HS-27A (cell line): Measurements from ENCODE around the gene ZFP36L2.
A peak's percentile ranks its signal among the peaks of the same experiment; 100 is the strongest.

Experiments used
- DNase-seq: peaks from one replicate; pipeline ENCODE4 v3.0.0-alpha.2; 2012; ENCODE audit warnings: low read depth, missing footprints

The ZFP36L2 gene, protein sequence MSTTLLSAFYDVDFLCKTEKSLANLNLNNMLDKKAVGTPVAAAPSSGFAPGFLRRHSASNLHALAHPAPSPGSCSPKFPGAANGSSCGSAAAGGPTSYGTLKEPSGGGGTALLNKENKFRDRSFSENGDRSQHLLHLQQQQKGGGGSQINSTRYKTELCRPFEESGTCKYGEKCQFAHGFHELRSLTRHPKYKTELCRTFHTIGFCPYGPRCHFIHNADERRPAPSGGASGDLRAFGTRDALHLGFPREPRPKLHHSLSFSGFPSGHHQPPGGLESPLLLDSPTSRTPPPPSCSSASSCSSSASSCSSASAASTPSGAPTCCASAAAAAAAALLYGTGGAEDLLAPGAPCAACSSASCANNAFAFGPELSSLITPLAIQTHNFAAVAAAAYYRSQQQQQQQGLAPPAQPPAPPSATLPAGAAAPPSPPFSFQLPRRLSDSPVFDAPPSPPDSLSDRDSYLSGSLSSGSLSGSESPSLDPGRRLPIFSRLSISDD

DNA sequence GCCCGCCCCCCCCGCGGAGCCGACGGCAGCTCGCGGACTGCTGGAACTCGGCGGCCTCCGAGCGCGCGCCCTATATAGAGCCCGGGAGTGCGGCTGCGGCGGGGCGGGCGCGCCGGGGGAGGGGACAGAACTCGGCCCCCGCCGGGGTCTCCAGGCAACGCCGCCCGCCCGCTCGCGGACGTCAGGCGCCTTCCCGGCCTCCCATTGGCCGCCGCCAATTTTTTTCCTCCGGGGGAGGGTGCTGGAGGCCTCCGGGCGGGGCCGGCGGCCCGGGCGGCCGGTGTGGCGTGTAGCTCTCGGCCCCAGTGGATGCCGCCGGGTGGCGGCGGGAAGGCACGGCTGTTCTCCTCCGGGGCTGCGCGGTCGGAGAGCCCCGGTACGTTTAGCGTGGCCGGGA lies at the start of gene ZFP36L2:
TSS of gene ZFP36L2 (minus strand) at position 49 of the 397 bp plus-strand sequence. CDS start 291 bp downstream, outside the sequence.
- DNase-seq = no peak

DNA sequence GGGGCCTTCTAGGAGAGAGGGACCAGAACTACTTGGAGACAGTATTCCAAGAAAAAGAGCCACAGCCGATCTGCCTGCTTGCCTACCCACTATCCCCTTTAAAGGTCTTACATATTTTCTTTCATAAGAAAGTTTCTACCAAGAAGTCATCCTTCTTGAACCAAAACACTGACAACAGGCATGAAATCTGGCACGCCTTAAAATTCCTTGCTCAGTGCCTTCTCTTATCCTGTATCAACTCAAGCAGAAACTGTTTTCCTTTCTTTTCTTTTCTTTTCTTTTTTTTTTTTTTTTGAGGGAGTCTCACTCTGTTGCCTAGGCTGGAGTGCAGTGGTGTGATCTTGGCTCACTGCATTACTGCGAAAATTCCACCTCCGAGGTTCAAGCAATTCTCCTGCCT lies 48.3 kb upstream of the ZFP36L2 start:
- no peak for DNase-seq

- DNase-seq = no peak
Measured at GRCh38 chr2:43274055-43274454, 47.6 kb upstream of the ZFP36L2 start.

DNA sequence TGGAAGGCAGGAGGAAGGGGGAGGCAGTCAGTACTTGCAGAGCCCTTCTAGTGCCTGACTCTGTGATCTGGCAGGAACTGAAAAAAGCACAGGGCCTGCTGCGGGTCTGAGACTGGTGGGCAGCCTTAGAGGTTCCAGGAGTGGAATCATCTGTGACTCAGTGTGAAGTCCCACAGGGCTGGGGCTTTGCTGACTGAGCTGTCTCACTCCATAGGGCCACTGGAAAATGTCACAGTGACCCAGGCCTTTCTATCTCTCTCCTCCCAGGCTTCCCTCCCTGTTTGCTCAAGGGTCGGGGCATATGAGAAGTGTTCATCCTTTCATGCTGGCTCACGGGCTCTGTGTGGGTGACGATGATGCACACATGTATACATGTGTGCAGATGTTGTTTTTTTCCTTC lies 47.1 kb upstream of the ZFP36L2 start:
- no peak for DNase-seq

DNA sequence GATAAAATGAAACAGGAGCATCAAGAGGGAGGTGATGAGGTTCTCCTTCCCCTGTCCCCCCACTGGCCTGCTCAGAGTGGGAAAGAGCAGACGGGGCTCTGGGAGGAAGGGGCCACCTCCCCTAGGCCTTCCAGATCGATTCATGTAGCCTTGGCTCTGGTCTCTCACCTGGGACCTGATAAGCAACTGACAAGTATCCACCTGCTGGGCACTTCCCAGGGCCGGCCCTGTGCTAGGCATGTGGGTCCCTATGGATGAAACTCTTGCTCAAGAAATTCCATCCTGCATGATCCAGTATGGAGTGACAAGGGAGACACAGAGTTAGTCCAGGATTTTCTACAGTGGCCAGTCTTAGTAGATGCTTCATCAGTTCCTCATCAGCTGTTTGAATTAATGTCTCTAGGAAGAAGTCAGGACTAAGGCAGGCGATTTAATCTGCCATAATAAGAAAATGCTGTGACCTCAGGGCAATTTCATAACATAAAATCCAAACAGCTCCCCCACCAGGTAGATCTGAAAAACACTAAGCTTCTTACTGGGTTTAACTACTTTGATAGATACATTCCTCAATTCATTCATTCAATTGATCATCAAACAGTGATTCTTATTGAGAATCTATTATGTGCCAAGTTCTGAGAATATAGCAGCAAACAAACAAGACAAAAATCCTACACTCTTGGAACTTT lies 44.7 kb upstream of the ZFP36L2 start:
- DNase-seq = no peak

DNA sequence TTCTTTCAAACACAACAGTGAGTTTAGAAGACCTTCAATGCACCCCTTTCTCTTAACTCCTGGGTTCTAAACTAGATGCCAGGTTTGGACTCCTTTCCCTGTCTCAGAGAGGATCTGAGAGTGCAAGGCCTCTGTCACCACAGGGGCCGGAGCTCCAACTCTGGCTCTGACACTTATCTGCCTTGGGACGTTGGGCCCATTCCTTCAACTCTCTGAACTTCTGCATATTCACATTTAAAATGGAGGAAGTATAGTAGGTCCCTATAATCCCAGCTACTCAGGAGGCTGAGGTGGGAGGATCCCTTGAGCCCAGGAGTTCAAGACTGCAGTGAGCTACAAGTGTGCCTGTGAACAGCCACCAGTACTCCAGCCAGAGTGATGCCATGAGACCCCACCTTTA lies 44.1 kb upstream of the ZFP36L2 start:
- DNase-seq = no peak

- no peak for DNase-seq
Measured at GRCh38 chr2:43269706-43270105, 43.3 kb upstream of the ZFP36L2 start.

- DNase-seq = peak; percentile 87
Measured at GRCh38 chr2:43269074-43269572, 42.7 kb upstream of the ZFP36L2 start.

- DNase-seq = no peak
Measured at GRCh38 chr2:43268066-43268953, 41.9 kb upstream of the ZFP36L2 start.

GRCh38 chr2:43267381-43267780 lies 41.0 kb upstream of the ZFP36L2 start:
- DNase-seq = no peak

DNA sequence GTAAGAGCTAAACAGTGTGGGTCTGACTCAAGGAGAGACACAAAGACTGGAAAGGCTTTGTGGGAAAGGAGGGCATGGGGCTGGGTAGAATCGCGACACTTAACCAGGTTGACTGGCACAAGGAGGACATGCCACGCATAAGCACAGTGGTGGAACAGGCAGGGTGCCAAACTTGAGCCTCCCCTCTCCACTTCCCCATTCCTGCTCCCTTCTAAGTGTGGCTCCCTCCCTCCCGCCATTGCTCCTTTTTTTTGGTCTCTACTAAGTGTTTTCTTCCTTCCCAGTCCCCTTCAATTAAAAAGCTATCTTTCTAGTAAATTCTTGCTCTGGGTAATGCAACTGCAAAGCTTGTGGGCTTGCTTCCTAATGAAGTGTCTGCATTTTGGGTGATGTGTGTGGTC lies 40.3 kb upstream of the ZFP36L2 start:
- no peak for DNase-seq

GRCh38 chr2:43265421-43265820 lies 39.0 kb upstream of the ZFP36L2 start:
- no peak for DNase-seq

DNA sequence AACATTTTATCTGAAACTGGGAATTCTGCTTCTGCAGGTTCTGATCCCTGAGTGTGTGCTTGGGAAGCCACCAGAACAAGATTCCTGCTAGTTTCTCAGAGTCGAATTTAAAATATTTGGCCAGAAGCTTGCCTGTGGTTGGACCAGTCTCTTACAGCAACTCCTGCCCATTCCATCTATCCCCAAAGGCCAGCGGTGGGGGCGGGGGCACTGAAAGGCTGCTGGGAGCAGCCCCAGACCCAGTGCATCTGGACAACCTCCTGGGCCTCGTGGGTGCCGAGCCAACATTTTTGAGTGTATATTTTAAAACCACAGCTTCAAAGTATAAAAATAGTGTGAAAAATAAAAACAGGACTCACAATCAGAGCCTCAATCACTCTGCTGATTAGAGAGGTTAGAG lies 38.6 kb upstream of the ZFP36L2 start:
- DNase-seq = no peak

DNA sequence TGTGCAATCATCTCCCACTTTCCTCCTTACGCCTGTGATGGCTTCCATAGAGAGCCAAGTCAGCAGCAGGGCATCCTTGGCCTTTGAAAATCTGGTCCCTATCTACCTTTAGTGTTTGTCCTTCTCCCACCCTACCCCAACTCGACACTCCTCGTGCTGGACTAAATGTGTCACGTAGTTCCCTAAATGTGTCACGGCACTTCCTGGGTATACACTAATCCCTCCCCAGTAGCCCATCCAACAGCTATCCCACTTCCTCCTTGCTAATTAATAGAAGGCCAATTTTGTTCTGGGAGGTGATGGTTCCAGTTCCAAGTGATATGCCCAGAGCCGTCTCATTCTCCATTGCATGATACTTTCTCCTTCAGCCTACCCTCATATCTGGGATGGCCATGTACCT lies 36.5 kb upstream of the ZFP36L2 start:
- DNase-seq = no peak

GRCh38 chr2:43262239-43262638 lies 35.8 kb upstream of the ZFP36L2 start:
- no peak for DNase-seq

DNA sequence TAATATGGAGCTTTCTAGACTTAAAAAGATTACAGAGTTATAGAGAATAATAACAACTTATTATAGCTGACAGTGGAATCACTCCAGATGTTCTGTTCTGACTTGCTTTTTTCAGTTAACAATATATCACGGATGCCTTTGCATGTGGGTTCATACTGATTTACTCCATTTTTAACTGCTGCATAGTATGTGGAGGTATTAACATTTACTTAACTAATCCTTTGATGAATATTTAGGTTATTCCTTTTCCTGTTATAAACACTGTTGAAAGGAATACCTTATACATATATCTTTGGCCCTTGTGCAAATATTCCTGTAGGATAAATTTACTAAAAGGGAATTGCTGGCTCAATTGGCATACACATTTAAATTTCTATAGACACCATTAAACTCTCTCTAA lies 33.1 kb upstream of the ZFP36L2 start:
- no peak for DNase-seq

- DNase-seq = no peak
Measured at GRCh38 chr2:43258547-43259156, 32.2 kb upstream of the ZFP36L2 start.

DNA sequence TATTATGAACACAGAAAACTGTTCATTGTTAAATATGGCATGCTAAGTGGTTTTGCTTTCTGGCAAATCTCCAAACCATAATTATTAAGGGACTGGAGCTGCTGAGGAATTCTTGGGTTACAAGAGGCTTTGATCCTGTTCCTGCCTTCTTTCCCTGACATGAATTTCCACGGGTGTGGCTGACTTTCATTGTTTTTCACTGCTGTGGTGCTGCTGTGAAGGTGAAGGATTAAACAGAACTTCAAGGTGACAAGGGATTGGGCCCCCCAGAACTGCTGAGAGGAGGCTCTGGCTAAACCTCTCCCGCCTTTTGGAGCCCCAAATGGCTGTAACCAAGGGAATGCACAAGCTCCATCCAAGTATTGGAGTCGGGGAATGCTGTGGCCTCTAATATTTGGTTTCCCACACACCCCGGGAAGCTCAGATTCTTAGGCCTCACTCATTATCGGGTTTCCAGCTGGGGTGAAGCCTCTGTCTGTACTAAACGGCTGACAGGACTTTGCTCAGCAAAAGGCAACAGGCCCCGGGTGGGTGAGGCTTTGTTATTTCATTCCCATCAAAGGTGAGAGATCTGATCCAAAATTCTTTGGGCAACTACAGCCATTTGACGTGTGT lies 29.0 kb upstream of the ZFP36L2 start:
- DNase-seq = no peak

DNA sequence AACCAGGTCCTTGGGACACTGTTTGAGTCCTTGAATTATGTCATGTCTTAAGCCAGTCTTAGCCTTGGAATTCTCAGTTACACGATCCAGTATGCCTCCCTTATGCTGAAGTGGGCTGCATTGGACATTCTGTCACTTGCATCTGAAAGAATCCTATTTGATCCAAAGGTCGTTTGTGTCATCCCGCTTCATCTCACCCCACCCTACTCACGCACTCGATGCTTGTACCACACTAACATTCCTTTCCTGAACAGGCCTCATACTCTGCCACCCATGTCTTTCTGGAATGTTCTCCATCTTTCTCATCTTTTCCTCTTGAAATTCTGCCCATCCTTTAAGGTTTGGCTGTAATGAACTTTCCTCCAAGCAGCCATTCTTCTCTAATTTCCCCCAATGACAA lies 27.9 kb upstream of the ZFP36L2 start:
- no peak for DNase-seq

DNA sequence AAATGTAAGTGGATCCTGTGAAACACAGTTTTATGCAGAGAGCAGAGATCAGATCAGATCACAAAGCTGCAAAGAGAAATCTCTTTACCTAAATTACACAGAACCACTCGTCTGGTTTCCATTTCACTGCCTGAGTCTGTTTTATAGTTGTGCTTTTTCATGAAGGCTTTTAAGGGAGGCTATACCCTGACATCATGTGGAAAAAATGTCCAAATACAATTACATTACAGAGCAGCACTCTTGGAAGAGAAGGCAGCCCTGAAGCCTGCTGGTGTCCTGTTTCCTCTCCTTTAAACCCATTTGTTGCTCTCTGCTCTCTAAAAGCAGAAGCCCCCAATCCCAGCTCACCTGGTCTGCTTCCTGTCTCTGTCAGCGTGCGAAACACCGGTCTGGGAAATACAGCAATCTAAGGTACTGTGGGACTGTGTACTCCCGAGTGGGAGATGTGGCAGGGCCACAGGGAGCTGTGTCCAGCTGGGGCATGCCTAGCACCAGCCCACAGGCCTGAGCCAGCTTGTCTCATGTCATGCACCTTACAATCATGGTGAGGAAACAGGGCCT lies 24.8 kb upstream of the ZFP36L2 start:
- DNase-seq = no peak

DNA sequence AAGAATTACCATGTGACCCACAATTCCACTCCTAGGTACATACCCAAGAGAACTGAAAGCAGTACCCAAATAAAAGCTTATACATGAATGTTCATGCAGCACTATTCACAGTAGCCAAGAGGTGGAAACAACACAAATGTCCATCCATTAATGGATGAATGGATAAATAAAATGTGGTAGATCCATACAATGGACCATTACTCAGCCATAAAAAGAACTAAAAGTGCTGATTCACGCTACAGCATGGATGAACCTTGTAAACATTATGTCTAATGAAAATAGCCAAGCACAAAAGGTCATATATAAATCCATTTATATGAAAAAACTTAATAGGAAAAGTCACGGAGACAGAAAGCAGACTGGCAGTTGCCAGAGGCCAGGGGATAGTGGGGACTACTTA lies 23.6 kb upstream of the ZFP36L2 start:
- no peak for DNase-seq
